ENCODE results near the gene OR6S1.
"Not testable (repeated sequence)": the region's sequence is repeated elsewhere in the genome, so short reads cannot be mapped to it uniquely, and the experiment has no call there.

OR6S1 gene

DNA sequence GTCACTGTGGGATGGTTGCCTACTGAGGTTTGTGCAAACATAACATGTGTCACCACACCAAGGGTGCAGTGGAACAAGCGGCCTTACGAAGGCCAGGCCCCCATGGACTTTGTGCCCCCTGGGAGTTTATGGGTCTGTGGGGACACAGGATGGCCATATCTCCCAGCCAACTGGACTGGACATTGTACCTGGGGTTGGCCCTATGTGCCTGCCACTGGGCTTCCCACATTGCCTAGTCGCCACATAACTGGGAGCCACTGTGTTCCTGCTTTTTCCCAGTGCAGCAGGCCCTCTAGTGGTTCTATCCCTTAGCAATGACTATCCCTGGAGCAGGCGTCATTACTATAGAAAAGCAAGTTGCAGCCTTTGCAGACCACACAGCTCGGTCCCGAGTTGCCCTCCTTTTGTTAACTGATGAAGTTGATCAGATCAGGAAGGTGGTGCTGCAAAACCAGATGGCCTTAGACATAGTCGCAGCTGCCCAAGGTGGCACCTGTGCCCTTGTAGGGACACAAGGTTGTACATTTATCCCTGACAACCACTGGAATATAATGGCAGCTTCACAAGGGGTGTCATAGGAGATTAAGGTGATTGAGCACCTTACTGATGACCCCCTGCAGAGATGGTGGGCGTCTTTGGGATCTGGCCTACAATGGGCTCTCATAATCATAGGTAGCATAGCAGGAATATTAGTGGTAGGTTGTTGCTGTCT is 35.1 kb downstream of the OR6S1 start:
- H3K27me3 ChIP-seq (ENCODE audit: insufficient read depth, low read depth, severe bottlenecking), result peaks cover 88% of the 10 kb centered on the region
- TF ChIP-seq, protein P1, sequence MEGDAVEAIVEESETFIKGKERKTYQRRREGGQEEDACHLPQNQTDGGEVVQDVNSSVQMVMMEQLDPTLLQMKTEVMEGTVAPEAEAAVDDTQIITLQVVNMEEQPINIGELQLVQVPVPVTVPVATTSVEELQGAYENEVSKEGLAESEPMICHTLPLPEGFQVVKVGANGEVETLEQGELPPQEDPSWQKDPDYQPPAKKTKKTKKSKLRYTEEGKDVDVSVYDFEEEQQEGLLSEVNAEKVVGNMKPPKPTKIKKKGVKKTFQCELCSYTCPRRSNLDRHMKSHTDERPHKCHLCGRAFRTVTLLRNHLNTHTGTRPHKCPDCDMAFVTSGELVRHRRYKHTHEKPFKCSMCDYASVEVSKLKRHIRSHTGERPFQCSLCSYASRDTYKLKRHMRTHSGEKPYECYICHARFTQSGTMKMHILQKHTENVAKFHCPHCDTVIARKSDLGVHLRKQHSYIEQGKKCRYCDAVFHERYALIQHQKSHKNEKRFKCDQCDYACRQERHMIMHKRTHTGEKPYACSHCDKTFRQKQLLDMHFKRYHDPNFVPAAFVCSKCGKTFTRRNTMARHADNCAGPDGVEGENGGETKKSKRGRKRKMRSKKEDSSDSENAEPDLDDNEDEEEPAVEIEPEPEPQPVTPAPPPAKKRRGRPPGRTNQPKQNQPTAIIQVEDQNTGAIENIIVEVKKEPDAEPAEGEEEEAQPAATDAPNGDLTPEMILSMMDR (IDR thresholded peaks at IDR 0.05; ENCODE audit: low read depth, low read length), result peak; percentile 72
- H3K4me3 ChIP-seq (ENCODE audit: low read depth, low read length), result no peak overlapping the region
- H3K27ac ChIP-seq, result no peak overlapping the region
- no peaks in the 10 kb centered on the region for H3K9me3 ChIP-seq (ENCODE audit: severe bottlenecking)
- no peaks in the 10 kb centered on the region for H3K36me3 ChIP-seq
- peak; percentile 48 for DNase-seq

DNA sequence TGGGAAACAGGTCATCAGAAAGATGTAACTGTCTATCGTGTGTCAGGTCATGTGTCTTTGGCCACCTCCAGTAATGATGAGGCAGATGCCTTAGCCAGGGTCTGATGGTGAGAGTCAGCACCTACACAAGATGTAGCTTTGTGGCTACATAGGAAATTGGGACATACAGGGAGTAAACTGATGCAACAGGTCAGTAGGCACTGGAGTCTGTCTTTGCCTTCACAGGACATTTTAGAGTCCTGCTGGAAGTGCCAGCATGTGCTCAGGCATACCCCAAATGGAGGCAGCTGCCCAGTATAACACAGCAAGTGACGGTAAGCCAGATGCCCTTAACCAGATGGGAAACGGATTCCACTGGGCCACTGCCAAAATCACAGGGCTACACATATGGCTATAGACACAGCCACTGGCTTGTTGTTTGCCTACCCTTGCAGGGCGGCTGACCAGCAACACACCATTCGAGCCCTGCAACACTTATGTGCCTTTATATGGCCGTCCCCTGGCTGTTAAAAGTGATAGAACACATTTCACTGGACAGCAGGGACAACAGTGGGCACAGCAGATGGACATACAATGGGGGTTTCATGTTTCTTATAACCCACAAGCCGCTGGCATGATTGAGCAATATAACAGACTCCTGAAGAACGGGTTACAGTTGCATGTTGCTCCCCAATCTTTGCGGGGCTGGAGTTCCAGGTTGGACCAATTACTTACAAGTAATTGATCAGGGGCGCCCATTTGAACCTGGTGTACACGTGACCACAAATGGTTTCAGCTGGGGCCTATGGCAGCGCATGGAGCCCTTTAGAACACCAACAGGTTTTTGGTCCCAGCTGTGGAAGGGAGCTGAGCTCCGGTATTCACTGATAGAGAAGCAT is 37.4 kb downstream of the OR6S1 start:
- H3K4me3 ChIP-seq (ENCODE audit: low read depth, low read length), result no peak overlapping the region
- no peaks in the 10 kb centered on the region for H3K36me3 ChIP-seq
- peaks cover 92% of the 10 kb centered on the region for H3K27me3 ChIP-seq (ENCODE audit: insufficient read depth, low read depth, severe bottlenecking)
- no peak for DNase-seq
- no peaks in the 10 kb centered on the region for H3K9me3 ChIP-seq (ENCODE audit: severe bottlenecking)
- TF ChIP-seq, protein P1 (IDR thresholded peaks at IDR 0.05; ENCODE audit: low read depth, low read length), result no peak
- no peak overlapping the region for H3K27ac ChIP-seq

DNA sequence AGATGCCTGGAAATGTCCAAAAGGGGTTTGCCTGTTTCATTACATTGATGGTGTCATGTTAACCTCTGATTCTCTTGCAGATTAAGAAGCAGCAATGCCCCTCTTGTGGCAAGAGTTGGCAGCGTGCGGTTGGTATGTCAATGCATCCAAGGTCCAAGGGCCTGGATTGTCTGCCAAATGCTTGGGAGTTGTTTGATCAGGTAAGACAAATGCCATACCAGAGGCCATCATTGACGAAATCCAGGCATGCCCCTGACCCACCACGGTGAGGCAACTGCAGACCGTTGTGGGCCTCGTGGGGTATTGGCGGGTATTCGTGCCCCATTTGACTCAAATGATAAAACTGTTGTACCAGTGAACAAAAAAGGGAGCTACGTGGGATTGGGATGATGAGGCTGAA is 38.9 kb downstream of the OR6S1 start:
- no peak overlapping the region for H3K4me3 ChIP-seq (ENCODE audit: low read depth, low read length)
- peaks cover 93% of the 10 kb centered on the region for H3K27me3 ChIP-seq (ENCODE audit: insufficient read depth, low read depth, severe bottlenecking)
- no peaks in the 10 kb centered on the region for H3K9me3 ChIP-seq (ENCODE audit: severe bottlenecking)
- H3K27ac ChIP-seq, result no peak overlapping the region
- DNase-seq, result no peak
- TF ChIP-seq, protein P1 (IDR thresholded peaks at IDR 0.05; ENCODE audit: low read depth, low read length), result no peak
- H3K36me3 ChIP-seq, result no peaks in the 10 kb centered on the region

DNA sequence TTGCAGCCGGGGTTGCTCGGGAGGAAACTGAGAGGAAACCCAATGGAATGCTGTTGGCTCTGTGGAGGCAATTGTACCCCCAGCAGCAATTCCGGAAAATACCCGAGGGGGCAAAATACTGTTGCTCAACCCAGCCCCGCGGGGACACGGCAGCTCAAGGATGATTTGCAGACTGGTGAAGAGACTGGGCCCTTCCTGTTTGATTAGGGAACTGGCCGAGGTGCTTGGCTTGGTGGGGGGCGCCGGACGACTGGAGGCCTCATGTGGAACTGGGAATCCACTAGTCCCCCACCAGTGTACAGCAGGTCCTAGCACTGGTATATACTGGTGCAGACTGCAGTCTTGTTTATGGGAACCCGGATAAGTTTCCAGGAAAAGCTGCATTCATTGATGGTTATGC is 40.0 kb downstream of the OR6S1 start:
- Histone ChIP-seq H3K4me3 (ENCODE audit: low read depth, low read length) (no peak overlapping the region), H3K9me3 (ENCODE audit: severe bottlenecking) (no peaks in the 10 kb centered on the region), H3K27me3 (ENCODE audit: insufficient read depth, low read depth, severe bottlenecking) (peaks cover 94% of the 10 kb centered on the region), H3K36me3 (no peaks in the 10 kb centered on the region), H3K27ac (no peak overlapping the region)
- TF ChIP-seq, protein P1 (IDR thresholded peaks at IDR 0.05; ENCODE audit: low read depth, low read length), result no peak
- no peak for DNase-seq

DNA sequence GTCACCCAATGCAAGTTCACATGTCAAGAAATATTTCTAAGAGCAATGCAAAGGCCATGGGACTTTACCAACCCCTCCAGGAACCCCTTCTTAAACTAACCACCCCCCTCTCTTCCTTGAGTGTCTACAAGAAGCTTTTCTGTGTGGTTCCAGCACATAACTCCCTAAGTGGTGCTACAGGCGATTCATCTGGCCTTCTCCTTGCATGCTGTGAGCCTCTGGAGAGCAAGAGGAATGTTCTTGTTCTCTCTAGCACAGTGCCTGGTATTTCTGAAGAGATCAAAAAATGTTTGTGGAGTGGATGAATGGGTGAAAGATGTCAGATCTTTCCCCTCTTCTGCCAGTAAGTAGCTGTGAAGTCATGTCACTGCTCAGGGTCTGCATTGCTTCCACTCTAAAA is 44.4 kb downstream of the OR6S1 start:
- no peak for DNase-seq
- Histone ChIP-seq H3K9me3 (ENCODE audit: severe bottlenecking) (peaks cover 2% of the 10 kb centered on the region), H3K4me3 (ENCODE audit: low read depth, low read length) (no peak overlapping the region), H3K27me3 (ENCODE audit: insufficient read depth, low read depth, severe bottlenecking) (peaks cover 82% of the 10 kb centered on the region), H3K36me3 (no peaks in the 10 kb centered on the region), H3K27ac (no peak overlapping the region)
- TF ChIP-seq, protein P1 (IDR thresholded peaks at IDR 0.05; ENCODE audit: low read depth, low read length), result no peak

DNA sequence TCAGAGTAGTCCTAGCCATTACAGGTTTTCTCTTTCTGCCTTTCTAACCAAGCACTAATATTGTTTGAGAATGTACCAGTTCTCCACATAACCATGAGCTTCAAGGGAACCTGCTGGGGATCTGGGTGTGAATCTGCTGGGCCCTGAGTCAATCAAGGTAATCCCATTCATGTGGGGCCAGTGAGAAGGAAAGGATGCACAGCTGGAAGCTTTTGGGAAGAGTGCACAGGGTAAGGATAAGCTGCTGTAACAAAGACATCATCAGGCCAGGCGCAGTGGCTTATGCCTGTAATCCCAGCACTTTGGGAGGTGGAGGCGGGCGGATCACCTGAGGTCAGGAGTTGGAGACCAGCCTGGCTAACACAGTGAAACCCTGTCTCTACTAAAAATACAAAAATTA is 45.8 kb downstream of the OR6S1 start:
- H3K4me3 ChIP-seq (ENCODE audit: low read depth, low read length); DNase-seq; H3K27ac ChIP-seq; H3K36me3 ChIP-seq; H3K9me3 ChIP-seq (ENCODE audit: severe bottlenecking): not testable (repeated sequence)
- peaks cover 75% of the 10 kb centered on the region for H3K27me3 ChIP-seq (ENCODE audit: insufficient read depth, low read depth, severe bottlenecking)

All from WERI-Rb-1 (cell line).